GM19468 (cell line): ENCODE measurements around the gene NHSL2.

Experiments used
- ATAC-seq: cut with Tn5 transposase; IDR thresholded peaks from one replicate; pipeline ENCODE4 v1.9.1; 2021; ENCODE audit warnings: mild to moderate bottlenecking, moderate library complexity, moderate number of reproducible peaks; ENCODE audit not compliant: unreplicated experiment; ENCODE audit errors: extremely low read depth

NHSL2 gene

DNA sequence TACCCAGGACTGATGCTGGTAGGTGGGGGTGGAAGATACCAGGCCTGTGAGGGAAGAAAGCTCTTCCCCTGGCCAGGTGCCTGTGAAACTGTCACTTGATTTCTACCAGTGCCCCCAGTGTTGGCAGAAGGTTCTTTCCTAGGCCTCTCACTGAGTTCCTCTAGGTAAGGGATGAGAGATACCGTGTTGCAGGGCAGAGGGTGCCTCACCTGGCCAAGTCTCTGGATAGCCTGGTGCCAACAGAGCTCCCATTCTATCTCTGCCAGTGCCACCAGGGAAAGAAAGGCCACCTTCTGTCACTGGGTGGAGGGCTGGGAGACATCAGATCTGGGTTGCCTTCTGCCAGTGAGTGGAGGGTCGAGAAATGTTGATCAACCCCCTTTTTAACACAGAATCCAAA lies 127.0 kb downstream of the NHSL2 start:
- no peak for ATAC-seq

DNA sequence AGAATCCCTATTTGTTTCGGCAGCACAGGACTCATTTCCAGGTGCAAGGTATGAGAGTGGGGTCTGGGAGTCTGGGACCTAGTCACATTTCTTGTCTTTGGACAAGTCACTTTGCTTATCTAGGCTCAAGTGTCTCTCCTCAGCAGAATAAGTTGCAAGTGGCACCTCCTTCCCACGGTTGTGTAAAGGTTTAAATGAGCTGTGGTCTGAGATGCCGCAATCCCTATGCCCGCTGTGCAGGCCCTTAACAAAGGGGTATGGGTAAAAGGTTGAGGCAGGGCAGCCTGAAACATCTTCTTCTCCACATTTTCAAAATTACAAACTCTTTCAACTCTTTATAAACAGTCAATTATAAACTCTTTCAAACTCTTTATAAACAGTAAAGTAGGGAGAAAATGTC lies 127.4 kb downstream of the NHSL2 start:
- ATAC-seq: no peak

DNA sequence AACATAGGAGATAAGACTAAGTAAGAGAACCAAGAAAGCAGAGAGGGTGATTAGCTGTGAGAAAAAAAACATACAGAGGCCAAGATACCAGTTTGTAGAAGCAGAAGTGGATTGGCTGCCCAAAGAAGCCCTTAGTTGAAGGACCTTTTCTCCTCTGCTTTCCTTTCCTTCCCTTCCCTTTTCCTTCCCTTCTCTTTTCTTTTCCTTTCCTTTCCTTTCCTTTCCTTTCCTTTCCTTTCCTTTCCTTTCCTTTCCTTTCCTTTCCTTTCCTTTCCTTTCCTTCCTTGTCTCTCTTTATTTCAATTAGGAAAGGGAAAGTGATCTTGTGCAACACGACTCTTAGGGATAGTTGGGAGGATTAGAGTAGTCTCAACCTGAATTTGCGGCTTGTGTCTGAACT lies 128.2 kb downstream of the NHSL2 start:
- ATAC-seq: no peak

DNA sequence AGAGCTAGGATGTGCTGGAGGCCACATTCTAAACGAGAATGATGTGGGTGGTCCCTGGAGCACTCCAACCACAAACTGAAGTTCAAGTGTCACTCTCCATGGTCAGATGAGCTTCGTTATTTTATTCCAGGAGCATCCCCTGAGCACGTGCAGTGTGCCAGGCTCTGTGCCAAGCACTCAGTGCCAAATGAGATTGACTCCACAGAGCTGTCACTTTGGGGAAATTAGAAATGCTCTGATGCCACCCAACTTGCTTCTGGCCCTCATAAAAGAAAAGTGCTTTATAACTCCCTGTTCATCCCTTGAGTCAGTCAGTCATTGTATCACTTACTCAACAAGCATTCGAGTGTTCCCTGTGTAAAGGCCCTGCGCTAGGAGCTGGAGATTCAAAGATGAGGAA lies 129.9 kb downstream of the NHSL2 start:
- no peak for ATAC-seq

DNA sequence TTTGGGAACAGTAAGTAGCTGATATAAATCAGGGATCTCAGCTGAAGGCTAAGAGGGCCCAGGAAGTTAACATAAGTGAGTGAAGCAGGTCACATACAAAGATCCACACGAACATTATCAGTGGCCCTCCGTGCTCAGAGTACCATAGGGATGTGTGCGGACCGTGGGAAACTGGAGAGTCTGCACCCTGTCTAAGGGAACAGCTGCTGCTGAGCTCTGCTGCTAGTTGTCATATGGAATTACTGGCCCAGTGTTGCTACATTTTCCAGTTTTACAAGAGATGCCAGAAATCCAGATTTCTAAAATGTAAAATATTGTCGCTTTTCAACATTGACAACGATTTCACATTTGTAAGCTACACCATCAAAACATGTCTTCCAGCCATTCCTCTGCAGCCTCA lies 130.5 kb downstream of the NHSL2 start:
- no peak for ATAC-seq

DNA sequence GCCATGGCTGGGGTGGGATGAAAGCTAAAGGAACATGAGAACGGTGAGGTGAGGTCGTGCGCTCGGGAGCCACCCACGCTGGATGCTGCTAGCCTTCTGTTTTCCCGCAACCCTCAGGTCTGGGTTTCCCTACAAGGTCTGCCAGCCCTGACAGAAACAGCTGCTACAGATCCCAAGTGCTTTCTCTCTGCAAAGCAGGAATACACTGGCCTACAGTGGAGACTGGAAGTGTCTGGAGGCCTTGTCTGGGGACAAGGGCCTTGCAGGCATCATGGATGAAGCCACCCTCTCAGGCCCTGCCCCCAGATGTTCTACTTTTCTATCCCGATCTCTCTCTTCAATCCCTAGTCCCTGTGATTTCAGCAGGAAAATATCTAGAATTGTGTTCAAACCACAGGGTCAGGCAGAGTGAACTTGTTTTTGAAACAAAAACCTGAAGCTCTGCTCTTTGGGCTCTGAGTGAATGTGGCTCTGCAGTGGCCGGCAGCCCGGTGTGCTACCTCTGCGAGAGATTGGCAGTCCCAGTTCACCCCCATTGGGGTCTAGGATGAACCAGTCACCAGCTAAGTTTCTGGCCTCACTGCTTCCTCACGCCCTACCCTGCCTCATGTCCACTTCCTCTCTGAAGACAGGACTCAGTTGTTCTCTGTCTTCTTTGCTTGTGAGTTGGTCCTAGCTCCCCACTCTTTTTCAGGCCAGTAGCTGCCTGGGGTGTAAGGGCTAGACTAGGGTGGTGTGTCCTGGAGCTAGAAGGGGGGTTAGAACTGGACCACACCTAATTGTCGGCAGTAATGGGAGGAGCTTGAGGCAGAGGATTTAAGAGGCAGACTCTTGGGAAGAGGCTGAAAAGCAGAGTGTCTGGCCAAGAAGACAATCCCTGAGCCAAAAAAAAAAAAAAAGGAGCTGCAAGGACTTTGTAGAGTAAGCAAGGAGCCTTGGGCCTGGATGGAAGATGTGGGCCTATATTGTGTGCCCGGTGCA lies 131.5 kb downstream of the NHSL2 start:
- no peak for ATAC-seq

DNA sequence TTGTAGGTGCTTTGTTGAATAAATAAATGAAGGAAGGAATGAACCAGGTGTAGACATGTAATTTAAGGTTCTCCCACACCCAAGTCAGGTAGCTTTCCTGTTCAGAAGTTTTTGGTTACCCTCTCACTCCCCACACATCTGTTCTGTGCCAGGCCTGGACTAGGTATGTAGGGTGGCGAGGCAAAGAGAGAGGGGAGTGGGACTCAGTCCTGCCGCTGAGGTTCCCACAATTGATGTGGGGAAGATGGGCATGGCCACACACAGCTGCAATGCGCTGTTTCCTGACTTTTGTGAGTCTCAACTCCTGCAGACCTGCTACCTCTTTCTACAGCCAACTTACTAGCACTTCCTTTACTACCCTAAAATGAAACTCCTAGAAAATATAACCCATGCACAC lies 132.2 kb downstream of the NHSL2 start:
- ATAC-seq: no peak

DNA sequence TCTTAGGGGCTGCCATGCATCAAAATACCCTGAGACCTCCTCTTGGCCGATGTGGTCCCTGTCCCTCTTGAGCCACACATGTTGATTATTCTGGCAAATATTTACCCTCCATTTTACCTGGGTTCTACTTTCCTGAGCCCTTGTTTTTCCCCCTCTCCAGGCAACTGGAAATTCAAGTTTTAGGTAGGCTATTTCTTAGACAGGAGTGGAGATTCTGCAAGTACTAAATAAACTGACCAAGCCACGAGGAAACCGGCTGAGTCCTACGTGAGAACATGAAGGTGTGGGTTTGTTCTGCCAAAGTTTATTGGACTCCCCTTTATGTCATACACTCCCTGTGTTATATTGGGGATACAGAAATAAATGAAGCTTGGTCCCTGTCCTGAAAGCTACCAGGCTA lies 133.0 kb downstream of the NHSL2 start:
- no peak for ATAC-seq

DNA sequence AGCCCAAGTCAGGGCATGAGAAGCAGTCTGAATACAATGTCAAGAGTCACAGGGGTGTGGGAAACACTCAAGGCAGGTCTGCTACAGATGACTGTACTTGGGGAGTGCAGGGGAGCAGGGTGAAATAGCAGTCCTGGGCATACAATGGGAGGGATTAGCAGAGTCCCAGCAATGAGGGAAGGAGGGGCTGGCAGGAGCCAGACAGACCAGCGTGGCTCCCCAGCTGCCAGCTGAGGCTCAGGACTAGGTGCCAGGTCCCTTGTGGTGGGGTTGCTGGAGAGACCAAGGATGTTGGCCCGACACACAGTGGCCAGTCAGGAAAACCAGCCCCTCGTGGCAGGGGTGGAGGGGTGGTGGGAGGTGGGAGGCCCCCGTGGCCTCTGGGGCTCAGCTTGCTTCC lies 134.5 kb downstream of the NHSL2 start:
- no peak for ATAC-seq

DNA sequence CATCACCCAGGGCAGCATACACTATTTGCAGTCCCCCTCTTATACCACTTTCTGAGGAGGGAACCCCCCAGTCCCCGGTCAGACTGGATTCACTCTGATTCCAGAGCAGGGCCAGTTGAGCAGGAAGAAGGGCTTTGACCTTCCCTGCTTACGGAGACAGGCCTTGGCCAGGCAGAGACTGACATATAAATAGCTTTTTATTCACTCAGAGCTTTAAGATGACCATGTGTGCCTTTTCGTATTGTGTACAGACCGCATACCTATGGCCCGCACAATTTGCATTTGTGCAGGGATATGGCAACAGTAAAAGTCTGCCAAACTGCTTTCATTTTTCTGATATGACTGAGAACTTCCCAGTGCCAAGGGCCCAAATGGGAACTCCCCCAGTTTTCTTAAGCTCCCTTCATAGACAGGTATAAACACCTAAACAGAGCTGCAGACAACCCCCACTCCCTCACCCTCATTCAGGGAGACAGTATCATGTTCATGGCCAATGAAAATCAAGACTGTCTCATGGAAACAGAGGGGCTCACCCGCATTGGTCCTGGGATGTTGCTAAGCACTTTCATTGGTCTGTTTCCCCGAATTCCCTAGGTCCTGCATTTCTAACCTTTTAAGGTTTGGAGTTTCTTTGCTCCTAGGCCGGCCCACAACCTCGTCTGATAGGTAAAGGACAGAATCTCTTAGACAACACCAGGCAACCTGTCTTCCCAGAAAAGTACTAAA lies 135.1 kb downstream of the NHSL2 start:
- no peak for ATAC-seq

DNA sequence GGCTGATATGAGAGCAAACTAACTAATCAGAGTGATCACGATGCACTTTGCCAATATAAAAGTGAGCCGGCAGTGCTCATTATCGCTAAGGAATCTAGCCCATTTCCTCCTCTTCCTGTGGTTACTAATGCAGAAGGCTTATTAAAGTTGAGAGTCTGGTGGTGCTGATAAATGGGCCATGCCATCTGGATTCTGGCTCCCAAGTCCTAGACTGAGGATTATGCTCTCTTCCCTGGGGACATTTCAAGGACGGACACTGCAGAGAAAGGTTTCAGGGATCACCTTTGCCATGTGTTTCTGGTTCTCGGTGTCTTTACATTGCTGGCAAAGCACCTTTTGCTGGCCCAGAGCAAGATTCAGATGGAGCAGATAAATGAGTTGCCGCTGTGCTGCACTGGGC lies 135.8 kb downstream of the NHSL2 start:
- no peak for ATAC-seq

DNA sequence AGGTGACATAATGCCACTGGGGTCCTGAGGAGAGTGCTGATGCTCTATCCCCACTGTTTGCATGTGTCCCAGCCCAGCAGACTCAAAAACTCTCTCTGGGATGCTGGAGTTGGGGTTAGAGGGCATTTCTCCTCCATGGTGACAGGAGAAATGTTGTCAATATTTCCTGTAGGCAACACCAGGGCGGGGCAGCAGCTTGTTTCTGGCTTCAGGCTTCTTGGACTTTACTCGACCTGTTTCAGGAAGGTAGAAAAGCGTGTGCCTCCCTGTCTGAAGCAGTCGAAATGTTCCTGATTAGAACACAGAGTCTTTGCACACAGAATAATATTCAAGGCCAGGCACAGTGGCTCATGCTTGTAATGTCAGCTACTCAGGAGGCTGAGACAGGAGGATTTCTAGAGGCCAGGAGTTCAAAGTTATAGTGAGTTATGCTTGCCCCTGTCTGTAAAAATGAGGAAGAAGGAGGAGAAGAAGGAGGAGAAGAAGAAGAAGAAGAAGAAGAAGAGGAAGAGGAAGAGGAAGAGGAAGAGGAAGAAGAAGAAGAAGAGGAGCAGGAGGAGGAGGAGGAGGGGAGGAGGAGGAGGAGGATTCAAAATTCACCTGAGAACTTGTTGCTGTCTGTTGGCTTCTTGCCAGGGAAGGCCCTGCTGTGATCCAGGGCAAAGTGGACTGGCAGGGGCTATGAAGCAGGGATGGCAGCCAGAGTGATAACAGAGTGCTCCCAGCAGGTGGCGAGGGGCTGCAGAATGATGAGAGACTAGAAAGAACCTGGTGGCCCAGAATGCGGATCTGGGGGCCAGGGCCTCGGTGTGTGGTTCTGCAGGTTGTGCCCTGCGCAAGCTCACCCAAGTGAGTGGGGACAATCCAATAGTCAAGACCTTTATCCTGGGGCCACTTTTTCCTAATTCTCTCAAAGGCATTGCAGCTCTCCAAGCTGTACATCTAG lies 138.1 kb downstream of the NHSL2 start:
- no peak for ATAC-seq

DNA sequence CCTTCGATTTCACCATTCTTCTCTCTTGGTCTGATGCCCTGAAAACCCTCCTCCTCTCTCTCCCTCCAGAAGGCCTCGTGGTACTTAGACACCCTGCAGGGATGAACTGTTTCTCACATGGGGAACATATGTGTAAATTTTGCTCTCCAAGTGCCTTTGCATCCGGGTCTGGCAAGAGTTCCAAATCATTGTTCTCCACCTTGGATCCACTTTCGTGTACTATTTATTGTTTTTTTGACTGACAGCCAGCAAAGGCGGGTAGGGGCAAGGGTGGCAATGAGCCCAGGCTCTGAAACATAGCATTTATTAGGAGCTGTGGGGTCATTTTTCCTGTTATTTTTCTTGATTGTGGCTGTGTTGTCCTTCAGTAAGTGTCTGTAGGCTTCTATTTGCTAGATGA lies 139.4 kb downstream of the NHSL2 start:
- no peak for ATAC-seq

DNA sequence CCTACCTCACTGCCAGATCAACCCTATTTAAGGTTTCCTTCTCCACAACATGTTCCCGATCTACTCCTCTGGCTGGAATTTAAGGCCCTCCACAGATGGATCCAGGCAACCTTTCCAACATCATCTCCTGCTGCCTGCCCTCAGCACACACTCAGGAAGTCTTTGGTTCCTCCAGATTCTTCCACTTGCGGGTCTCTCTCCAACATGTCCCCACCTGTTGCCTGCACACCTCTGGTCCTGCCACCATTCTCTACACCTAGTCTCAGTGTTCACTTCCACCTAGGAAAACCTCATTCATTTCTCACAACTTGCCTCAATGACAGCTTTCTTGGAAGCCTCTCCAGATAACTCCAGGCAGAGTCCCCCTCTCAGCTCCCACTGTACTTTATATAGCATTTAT lies 140.9 kb downstream of the NHSL2 start:
- no peak for ATAC-seq

DNA sequence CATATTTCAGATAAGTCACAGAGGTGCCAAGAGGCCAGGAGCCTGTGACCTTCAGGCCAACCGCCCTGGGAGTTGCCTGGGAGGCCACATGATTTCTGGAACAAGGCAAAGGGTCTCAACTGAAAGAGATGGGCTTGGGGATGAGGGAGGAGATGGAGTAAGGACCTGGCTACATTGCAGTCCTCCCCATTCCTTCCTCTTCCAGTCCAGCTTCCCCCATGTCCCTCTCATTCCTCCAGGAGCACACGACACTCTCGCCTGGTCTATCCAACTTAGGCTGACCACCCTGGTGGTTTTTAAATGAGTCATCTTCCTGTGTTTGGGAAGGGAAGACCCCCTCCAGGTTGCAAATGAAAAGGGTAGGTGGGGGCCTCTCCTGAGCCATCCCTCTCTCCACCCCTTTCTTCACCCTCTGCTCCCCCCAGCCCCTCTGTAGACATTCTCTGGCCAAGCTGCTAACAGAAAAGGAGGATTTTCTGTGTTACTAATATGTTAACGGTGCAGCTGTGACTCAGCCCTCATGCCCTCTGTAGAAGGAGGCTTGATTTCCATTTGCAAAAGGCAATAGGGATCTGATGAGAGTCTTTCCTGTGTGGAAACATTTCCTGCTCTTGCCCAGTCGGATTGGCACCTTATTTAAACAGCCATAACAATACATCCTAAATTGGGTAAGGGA lies 141.9 kb downstream of the NHSL2 start:
- no peak for ATAC-seq

DNA sequence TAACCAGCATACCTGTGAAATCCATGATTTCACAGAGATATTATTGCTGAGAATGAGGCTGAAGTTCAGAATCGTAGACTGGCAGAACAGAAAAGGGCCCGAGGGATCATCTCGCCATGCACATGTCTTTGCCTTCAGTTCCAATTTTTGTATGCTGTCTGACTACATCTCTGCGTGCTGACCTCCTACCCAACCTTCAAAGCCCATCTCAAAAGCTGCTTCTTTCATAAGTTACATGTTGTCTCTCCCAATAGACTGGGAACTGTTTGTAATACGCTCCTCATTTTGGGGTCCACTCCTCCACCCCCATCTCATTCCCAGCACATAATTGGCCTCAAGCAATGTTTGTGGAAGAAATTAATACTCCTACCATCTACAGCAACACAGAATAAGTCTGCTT lies 142.9 kb downstream of the NHSL2 start:
- no peak for ATAC-seq

DNA sequence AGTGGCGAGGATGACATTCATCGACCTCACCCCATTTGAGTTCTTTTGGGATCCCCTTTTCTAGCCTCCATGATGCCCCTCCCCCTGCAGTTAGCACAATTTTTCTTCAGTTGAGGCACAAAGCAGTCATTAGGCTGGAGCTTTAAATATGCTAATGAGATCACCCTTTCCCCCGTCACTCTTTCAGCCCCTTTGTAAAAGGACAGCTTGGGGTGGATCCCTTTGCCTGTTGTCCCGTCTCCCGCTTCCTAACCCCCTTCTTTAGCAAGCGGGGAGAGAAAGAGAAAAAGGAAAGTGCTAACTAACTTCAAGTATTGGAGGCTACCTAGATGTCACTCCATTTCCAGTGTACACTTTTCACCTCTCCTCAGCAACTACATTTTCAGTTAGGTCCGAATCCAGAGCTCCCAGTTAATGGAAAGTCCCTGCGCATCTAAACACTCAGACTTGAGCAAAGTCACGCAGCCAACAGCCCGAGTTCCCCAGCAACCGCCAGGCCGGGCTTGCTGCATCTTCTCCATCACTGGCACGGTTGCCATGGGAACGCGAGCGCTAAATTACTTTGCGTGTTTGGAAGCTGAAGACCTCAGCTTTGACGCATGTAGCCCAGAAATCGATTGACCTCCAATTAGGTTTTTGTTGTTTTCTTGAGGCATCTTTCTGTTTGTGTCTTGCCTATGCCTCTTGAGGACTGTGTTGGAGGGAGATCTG lies 144.3 kb downstream of the NHSL2 start:
- ATAC-seq: no peak

DNA sequence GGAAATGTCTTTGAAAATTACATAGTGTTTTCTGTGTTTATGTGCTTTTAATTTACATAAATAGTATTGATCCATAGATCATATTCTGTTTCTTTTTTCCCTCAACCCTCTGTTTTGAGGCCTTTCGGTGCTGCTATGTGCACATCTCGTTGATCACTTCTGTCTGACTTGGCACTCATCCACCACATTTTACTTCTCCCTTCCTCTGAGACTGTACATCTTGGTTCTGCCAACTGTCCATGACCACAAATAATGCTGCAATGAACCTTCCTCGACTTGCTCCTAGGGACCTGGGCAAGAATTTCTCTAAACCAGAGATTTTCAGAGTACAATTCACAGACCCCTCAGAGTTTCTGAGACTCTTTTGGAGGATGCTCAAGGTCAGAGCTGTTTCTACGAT lies 146.7 kb downstream of the NHSL2 start:
- ATAC-seq: no peak

DNA sequence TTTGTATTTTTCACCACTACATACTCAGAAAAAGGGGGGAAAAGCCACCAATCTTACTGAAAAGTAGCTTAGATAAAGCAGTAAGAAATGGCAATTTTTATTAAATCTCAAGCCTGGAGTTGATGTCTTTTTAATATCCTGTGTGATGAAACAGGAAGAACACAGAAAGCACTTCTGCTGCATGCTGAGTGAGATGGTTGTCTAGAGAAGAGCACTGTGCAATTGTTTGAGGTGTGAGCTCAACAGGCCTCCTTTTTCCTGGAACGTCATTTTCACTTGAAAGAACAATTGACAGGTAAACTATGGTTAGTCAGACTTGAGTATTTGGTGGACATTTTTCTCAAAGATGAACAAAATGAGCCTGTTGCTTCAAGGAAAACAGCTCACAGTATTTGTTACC lies 147.2 kb downstream of the NHSL2 start:
- no peak for ATAC-seq
